HS-27A (cell line): ENCODE data around the gene H2BW2.
"Not testable (repeated sequence)": the region's sequence is repeated elsewhere in the genome, so short reads cannot be mapped to it uniquely, and the experiment has no call there.

Experiments used
- DNase-seq: peaks from one replicate; pipeline ENCODE4 v3.0.0-alpha.2; 2012; ENCODE audit warnings: low read depth, missing footprints

H2BW2 gene

DNA sequence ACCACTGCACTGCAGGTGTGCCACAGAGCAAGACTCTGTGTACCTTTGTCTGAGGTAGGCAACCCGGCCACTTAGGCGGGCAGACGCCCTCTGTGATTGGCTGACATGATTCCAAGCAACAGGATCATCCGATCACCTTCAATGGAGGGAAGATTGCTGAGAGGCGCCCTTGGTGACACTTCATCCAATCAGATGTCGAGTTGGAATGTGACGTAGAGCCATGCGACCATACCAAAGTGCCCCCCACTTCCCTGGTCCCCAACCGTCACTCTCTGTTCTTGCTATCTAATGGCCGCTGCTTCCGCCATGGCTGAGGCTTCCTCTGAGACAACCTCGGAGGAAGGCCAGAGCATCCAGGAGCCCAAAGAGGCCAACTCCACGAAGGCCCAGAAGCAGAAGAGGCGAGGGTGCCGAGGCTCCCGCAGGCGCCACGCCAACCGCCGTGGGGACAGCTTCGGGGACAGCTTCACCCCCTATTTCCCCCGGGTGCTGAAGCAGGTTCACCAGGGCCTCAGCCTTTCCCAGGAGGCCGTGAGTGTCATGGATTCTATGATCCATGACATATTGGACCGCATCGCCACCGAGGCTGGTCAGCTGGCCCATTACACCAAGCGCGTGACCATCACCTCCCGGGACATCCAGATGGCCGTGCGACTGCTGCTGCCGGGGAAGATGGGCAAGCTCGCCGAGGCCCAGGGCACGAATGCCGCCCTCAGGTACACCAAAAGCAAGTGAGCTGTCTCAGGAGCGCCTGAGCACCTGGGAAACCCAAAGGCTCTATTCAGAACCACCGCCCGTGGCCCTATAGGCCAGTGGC lies at the start of gene H2BW2:
TSS of gene H2BW2 (plus strand) at position 268 of the 817 bp plus-strand sequence. CDS start at position 307, 39 bp downstream.
- no peak for DNase-seq

- no peak for DNase-seq
These were observed 40.5 kb upstream of the H2BW2 start for GRCh38 chrX:103999234-103999633.

GRCh38 chrX:104008831-104009230 lies 30.9 kb upstream of the H2BW2 start:
- DNase-seq = no peak

DNA sequence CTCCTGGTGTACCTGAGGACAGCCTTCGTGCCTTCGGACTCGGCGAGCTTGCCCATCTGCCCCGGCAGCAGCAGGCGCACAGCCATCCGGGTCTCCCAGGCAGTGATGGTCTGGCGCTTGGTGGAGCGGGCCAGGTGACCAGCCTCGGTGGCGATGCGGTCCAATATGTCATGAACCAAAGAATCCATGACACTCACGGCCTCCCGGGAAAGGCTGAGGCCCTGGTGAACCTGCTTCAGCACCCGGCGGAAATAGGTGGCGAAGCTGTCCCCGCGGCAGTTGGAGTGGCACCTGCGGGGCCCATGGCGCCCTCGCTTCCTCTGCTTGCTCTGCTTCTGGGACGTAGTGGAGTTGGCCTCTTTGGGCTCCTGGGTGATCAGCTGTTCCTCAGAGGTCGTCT lies 26.6 kb upstream of the H2BW2 start:
- DNase-seq = no peak

- no peak for DNase-seq
These were observed 26.1 kb upstream of the H2BW2 start, which contains the start of gene H2BW1 for GRCh38 chrX:104013606-104014005. Gene H2BW1, minus strand, starts transcription at chrX:104013708. Its CDS starts 132 bp downstream, at chrX:104013576.

GRCh38 chrX:104015576-104015975 lies 24.2 kb upstream of the H2BW2 start:
- not testable (repeated sequence) for DNase-seq

- no peak for DNase-seq
These were observed 21.6 kb upstream of the H2BW2 start for GRCh38 chrX:104018126-104018525.

DNA sequence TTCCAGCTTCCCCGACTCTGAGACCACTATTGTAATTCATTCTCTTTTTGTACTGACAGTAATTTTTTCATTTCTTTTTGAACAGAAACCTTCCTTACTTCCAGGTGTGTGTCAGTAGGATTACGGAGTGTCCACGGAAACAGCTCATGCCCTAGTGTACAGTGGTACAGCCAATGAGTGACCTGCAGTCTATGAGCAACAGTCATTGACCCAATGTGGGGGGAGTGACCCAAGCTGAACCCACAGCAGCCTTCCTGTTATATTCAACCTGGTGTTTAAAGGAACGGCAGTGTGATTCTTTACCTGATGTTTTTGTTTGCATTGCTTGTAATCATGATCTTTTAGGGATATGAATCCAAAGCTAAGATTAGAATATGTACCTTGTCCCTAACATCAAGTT lies 1.2 kb downstream of the H2BW2 start:
- DNase-seq = no peak

DNA sequence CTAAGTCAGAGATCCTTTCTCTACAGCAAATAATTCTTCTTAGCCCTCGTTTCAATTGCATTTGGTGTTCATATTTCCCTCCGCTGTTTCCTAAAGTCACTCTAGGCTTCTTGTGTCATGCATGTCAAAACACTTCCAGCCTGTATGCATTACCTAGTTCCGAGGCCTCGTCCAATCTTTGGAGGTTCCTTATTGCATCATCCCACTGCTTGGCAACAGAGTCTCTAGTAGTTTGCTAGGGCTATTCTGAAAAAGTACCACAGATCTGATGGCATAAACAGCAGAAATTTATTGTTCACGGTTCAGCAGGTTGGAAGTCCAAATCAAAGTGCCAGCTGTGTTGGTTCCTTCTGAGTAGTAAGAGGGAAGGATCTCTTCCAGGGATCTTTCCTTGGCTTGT lies 5.9 kb downstream of the H2BW2 start:
- no peak for DNase-seq

GRCh38 chrX:104047171-104047570 lies 7.4 kb downstream of the H2BW2 start:
- DNase-seq = no peak

GRCh38 chrX:104054956-104055355 lies 15.2 kb downstream of the H2BW2 start:
- not testable (repeated sequence) for DNase-seq

- not testable (repeated sequence) for DNase-seq
These were observed 22.9 kb downstream of the H2BW2 start for GRCh38 chrX:104062636-104063035.

DNA sequence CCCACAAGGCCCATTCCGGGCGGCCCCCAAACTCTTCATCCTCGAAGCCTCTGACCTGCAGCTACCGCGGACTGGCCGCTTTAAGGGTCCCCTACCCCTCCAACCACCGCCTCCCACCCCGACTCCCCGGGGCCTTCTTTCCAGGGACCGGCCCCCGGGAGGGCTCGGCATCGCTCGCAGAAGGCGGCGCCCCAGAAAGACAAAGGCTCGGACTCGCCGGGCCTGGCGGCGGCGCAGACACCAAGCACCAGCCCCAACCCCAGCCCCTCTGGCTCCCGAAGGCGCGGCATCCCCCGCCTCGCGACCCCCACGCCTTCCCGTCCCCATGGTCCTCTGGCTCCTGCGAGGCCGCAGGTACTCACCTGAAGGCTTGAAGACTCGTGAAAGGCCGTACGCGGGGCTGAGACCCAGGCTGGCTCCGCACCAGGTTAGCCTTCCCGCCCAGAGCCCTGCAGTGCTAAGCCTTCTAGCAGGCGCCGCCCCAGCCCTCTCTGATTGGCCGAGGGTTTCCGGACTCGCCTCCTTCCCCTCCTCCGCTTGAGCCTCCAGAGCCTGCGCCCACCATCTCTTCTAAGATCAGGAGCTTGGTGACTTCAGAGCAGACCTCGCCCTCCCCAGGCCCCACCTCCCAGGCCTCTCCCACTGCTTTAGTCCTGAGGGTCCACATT lies 36.2 kb downstream of the H2BW2 start, which contains the start of gene TMSB15C:
TSS of gene TMSB15C (minus strand) at position 459 of the 668 bp plus-strand sequence.
- not testable (repeated sequence) for DNase-seq

GRCh38 chrX:104077854-104078253 lies 38.1 kb downstream of the H2BW2 start:
- DNase-seq = not testable (repeated sequence)

DNA sequence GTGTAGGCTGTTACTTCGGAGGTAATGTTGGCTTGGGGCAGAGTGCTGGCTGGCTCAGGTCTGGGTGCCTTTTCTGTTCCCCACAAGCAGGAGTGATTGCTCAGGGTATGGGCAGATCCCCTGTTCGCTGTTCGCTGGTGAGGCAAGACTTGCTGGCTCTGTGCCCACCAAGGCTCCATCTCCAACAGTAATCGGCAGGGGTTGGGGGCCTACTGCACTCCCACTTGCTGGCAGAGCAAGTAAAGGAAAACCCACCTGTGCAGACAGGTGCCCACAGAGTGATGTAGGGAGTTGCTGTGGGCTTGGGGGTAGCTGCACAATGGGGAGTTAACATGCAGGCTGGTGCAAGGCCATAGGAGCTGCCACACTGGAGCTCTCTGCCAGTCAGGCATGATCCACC lies 44.3 kb downstream of the H2BW2 start:
- DNase-seq = no peak

DNA sequence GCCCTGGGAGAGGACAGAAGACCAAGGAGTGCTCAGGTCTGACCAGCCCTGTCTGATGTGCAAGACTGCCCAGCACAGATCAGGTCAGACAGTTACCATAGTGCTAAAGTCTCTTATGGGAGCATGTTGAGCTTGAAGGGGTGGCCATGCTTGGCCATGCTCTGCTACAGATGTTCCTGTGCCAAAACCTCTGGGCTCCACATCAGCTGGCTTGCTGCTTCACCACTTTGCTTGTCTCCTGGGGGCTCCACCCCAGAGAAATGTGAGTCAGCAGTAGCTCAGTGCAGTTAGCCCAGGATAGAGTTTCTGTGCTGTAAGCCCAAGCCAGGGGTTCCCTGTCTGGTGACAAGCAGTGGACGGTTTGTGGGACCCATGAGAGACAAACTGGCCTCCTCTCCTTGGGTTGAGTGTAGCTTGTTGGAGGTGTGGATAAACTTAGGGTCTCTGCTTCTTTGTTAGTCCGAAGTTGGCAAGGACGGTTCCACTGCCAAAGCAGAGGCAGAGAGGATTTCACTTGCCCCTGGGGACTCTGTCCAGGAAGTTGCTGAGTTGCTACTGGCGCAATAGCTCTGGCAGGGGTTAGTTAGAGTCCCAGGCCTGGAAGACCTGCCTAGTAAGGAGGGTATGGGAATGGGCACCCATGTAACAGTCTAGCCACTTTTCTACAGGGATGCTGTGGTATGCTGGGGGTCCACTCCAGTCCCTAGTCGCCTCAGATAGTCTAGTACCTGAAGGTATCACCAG lies 45.0 kb downstream of the H2BW2 start:
- no peak for DNase-seq

DNA sequence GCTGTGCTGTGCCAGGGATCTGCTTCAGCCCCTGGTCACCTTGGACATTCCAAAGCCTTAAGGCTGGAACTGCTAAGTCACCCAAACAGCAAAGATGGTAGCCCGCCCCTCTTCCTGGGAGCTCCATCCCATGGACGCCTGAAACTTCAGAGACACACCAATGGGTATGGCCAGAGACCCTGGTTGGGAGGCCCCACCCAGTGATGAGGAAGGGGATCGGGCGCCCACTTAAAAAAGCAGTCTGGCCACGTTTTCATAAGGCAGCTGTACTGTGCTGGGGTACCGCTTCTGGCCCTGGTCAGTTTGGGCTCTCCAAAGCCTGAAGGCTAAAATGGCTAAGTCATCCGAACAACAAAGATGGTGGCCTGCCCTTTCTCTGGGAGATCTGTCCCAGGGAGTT lies 45.7 kb downstream of the H2BW2 start:
- DNase-seq = no peak

DNA sequence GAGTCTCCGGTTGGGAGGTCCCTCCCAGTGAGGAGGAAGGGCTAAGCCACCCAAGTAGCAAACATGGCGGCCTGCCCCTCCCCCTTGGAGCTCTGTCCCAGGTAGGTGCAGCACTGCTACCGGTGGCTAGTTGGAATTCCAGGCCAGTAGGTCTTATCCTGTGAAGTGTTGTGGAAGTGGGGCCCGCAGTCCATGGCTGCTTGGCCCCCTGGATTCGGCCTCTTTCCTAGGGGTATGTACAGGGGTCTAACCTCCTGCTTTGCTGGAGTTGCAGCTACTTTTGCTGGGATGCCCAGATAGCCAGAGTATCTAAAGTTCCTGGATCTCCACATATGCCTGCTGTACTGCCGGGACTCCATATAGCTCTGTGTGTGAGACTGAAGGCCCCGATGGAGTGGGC lies 46.2 kb downstream of the H2BW2 start:
- DNase-seq = no peak
